Subcutaneous preadipocyte (primary cell): ENCODE data around the gene CADPS2. TPM values are rescaled to one million over a fixed set of nuclear protein-coding genes. Genes with fewer than 3 reads are reported as not detected.

ENCODE experiments used
- small RNA-seq: library from RNA; depleted of rRNA; stranded (forward); fragments of <200 nt; gene quantifications from one replicate; pipeline ENCODE3, GENCODE V24; 2012
- total RNA-seq: library from RNA; depleted of rRNA; stranded (reverse); fragments of >200 nt; gene quantifications from 2 replicates; pipeline ENCODE4 v1.2.3, GENCODE V29; 2012

The CADPS2 gene
- total RNA-seq = 12.5 and 17.2 TPM in 2 replicates

GRCh38 chr7:122886357-122887081, at the start of gene CADPS2:
Gene CADPS2 (minus strand): TSS chr7:122886460. CDS start chr7:122886337, 123 bp downstream.

GRCh38 chr7:122702872-122703510, 183.3 kb downstream of the CADPS2 start, which contains the start of gene RNF148:
Gene RNF148 (minus strand): TSS chr7:122702922. CDS start chr7:122702750, 172 bp downstream.

GRCh38 chr7:122699017-122699416, 187.2 kb downstream of the CADPS2 start, which contains the start of gene RNF133:
Gene RNF133 (minus strand): TSS chr7:122699117. CDS start chr7:122698918, 199 bp downstream.

GRCh38 chr7:122304319-122304975, 581.8 kb downstream of the CADPS2 start, which contains the start of gene FEZF1:
Gene FEZF1 (minus strand): TSS chr7:122304750. CDS start chr7:122304437, 313 bp downstream.

Small RNA genes within 50 kb of the gene (small RNA-seq; reads per million reads assigned to genes)
- gene AC006463.1 = not detected

Other genes starting within 250 kb of the CADPS2 start
- gene RNF133, start 187.3 kb downstream of the CADPS2 start, total RNA-seq = 0.37 and 0.78 TPM in 2 replicates
- gene RNF148, start 183.5 kb downstream of the CADPS2 start, total RNA-seq = 0.78 and 1.8 TPM in 2 replicates
- gene TAS2R16, start 109.2 kb upstream of the CADPS2 start, total RNA-seq = not detected in 2 replicates